Measurements from ENCODE around the gene TMEM92.
A peak's percentile ranks its signal among the peaks of the same experiment; 100 is the strongest.

The TMEM92 gene

GRCh38 chr17:50274142-50274896 is at the start of gene TMEM92:
Gene TMEM92 (plus strand): TSS chr17:50274466. CDS start chr17:50274502, 36 bp downstream.
- H3K4me3 ChIP-seq (ENCODE audit: low read depth, low read length), result peak within 1 kb of the TSS; percentile 40

- H3K4me3 ChIP-seq (ENCODE audit: low read depth, low read length), result no peak overlapping the region
These were observed 48.5 kb upstream of the TMEM92 start for GRCh38 chr17:50225701-50226240.

GRCh38 chr17:50234581-50234980 is 39.7 kb upstream of the TMEM92 start:
- H3K4me3 ChIP-seq (ENCODE audit: low read depth, low read length), result no peak overlapping the region

- H3K4me3 ChIP-seq (ENCODE audit: low read depth, low read length), result no peak overlapping the region
These were observed 36.4 kb upstream of the TMEM92 start for GRCh38 chr17:50237901-50238300.

GRCh38 chr17:50238601-50239280 is 35.5 kb upstream of the TMEM92 start:
- no peak overlapping the region for H3K4me3 ChIP-seq (ENCODE audit: low read depth, low read length)

GRCh38 chr17:50239937-50240336 is 34.3 kb upstream of the TMEM92 start:
- H3K4me3 ChIP-seq (ENCODE audit: low read depth, low read length), result no peak overlapping the region

GRCh38 chr17:50240851-50241250 is 33.4 kb upstream of the TMEM92 start:
- no peak overlapping the region for H3K4me3 ChIP-seq (ENCODE audit: low read depth, low read length)

- H3K4me3 ChIP-seq (ENCODE audit: low read depth, low read length), result no peak overlapping the region
These were observed 32.8 kb upstream of the TMEM92 start for GRCh38 chr17:50241431-50241830.

- no peak overlapping the region for H3K4me3 ChIP-seq (ENCODE audit: low read depth, low read length)
These were observed 29.5 kb upstream of the TMEM92 start for GRCh38 chr17:50244771-50245170.

GRCh38 chr17:50248255-50248654 is 26.0 kb upstream of the TMEM92 start:
- H3K4me3 ChIP-seq (ENCODE audit: low read depth, low read length), result no peak overlapping the region

- no peak overlapping the region for H3K4me3 ChIP-seq (ENCODE audit: low read depth, low read length)
These were observed 21.5 kb upstream of the TMEM92 start for GRCh38 chr17:50252781-50253180.

- H3K4me3 ChIP-seq (ENCODE audit: low read depth, low read length), result no peak overlapping the region
These were observed 18.3 kb upstream of the TMEM92 start for GRCh38 chr17:50255766-50256635.

- no peak overlapping the region for H3K4me3 ChIP-seq (ENCODE audit: low read depth, low read length)
These were observed 17.2 kb upstream of the TMEM92 start for GRCh38 chr17:50256826-50257618.

- no peak overlapping the region for H3K4me3 ChIP-seq (ENCODE audit: low read depth, low read length)
These were observed 16.5 kb upstream of the TMEM92 start for GRCh38 chr17:50257676-50258224.

GRCh38 chr17:50258647-50259476 is 15.4 kb upstream of the TMEM92 start:
- no peak overlapping the region for H3K4me3 ChIP-seq (ENCODE audit: low read depth, low read length)

GRCh38 chr17:50259477-50260324 is 14.6 kb upstream of the TMEM92 start:
- no peak overlapping the region for H3K4me3 ChIP-seq (ENCODE audit: low read depth, low read length)

- H3K4me3 ChIP-seq (ENCODE audit: low read depth, low read length), result no peak overlapping the region
These were observed 13.8 kb upstream of the TMEM92 start for GRCh38 chr17:50260501-50260911.

Data from iPS-11a (cell line).